Fibroblast of mammary gland (primary cell): ENCODE results near the gene TRIM14.
"Not testable (repeated sequence)": the region's sequence is repeated elsewhere in the genome, so short reads cannot be mapped to it uniquely, and the experiment has no call there.

Source experiments
- DNase-seq: peaks from one replicate; pipeline ENCODE4 v3.0.0-alpha.2; 2010; ENCODE audit warnings: low read depth
- H3K4me3 ChIP-seq: 2 replicates; pipeline ENCODE4 v1.5.1; 2011; ENCODE audit warnings: low read depth, mild to moderate bottlenecking, low read length, moderate library complexity; ENCODE audit not compliant: control insufficient read depth
- CTCF ChIP-seq: conservative IDR thresholded peaks from 2 replicates; pipeline ENCODE4 v1.5.1; 2011; ENCODE audit warnings: low read depth, low read length, inconsistent platforms; ENCODE audit not compliant: control insufficient read depth, insufficient read depth

The TRIM14 gene

GRCh38 chr9:98094316-98094715, 24.7 kb downstream of the TRIM14 start:
- DNase-seq = no peak
- no peak overlapping the region for H3K4me3 ChIP-seq
- TF ChIP-seq CTCF = no peak

- no peak for TF ChIP-seq CTCF
- H3K4me3 ChIP-seq = no peak overlapping the region
- no peak for DNase-seq
These were observed 26.4 kb downstream of the TRIM14 start for GRCh38 chr9:98092613-98092931.

GRCh38 chr9:98091735-98092612, 27.0 kb downstream of the TRIM14 start:
- TF ChIP-seq CTCF = no peak
- H3K4me3 ChIP-seq = no peak overlapping the region
- DNase-seq = peak; percentile 45

- H3K4me3 ChIP-seq, DNase-seq: not testable (repeated sequence)
- TF ChIP-seq CTCF = peak; percentile 7
These were observed 28.3 kb downstream of the TRIM14 start for GRCh38 chr9:98090674-98091073.

GRCh38 chr9:98087420-98088354, 31.3 kb downstream of the TRIM14 start:
- peak overlapping the region; percentile 6 for H3K4me3 ChIP-seq
- peak; percentile 64 for DNase-seq
- no peak for TF ChIP-seq CTCF

GRCh38 chr9:98086461-98086860, 32.6 kb downstream of the TRIM14 start:
- TF ChIP-seq CTCF = no peak
- no peak overlapping the region for H3K4me3 ChIP-seq
- no peak for DNase-seq
